Activated T-helper 2 cell treated with anti-CD3 and anti-CD28 coated beads, Interferon-gamma antibody, Interleukin-2, Interleukin-4, amounts not matched to agents 10 μg/mL and 5 μg/mL and 100 μg/mL, durations not matched to agents 14 hours and 24 hours and 36 hours (primary cell): Measurements from ENCODE around the gene VWA8. TPM values are rescaled to one million over a fixed set of nuclear protein-coding genes. Genes with fewer than 3 reads are reported as not detected.

ENCODE experiments used
- DNase-seq: peaks from one replicate; pipeline ENCODE4 v3.0.0; 2021; ENCODE audit warnings: low spot score
- H3K27ac Mint-ChIP-seq: one replicate; pipeline ENCODE4 v1.8.0; 2021; ENCODE audit warnings: mixed read lengths
- H3K27me3 Mint-ChIP-seq: one replicate; pipeline ENCODE4 v1.8.0; 2021; ENCODE audit warnings: low read depth, mixed read lengths
- H3K36me3 Mint-ChIP-seq: one replicate; pipeline ENCODE4 v1.8.0; 2021; ENCODE audit warnings: low read depth, mixed read lengths
- H3K4me1 Mint-ChIP-seq: one replicate; pipeline ENCODE4 v1.8.0; 2021; ENCODE audit warnings: low read depth, mixed read lengths
- H3K4me3 Mint-ChIP-seq: one replicate; pipeline ENCODE4 v1.8.0; 2021; ENCODE audit warnings: low read depth, mild to moderate bottlenecking, moderate library complexity, mixed read lengths
- H3K9me3 Mint-ChIP-seq: one replicate; pipeline ENCODE4 v1.8.0; 2021; ENCODE audit warnings: mixed read lengths
- intact Hi-C: fragments of 100-400 bp; cut with micrococcal nuclease; formaldehyde crosslinking; loops from one replicate; pipeline ENCODE4 v1.15.1; 2023
- total RNA-seq: library from RNA; stranded (reverse); gene quantifications from 2 replicates; pipeline ENCODE4 v1.2.3, GENCODE V29; 2022

VWA8 gene
- total RNA-seq, result 21.7 and 22.5 TPM in 2 replicates

DNA sequence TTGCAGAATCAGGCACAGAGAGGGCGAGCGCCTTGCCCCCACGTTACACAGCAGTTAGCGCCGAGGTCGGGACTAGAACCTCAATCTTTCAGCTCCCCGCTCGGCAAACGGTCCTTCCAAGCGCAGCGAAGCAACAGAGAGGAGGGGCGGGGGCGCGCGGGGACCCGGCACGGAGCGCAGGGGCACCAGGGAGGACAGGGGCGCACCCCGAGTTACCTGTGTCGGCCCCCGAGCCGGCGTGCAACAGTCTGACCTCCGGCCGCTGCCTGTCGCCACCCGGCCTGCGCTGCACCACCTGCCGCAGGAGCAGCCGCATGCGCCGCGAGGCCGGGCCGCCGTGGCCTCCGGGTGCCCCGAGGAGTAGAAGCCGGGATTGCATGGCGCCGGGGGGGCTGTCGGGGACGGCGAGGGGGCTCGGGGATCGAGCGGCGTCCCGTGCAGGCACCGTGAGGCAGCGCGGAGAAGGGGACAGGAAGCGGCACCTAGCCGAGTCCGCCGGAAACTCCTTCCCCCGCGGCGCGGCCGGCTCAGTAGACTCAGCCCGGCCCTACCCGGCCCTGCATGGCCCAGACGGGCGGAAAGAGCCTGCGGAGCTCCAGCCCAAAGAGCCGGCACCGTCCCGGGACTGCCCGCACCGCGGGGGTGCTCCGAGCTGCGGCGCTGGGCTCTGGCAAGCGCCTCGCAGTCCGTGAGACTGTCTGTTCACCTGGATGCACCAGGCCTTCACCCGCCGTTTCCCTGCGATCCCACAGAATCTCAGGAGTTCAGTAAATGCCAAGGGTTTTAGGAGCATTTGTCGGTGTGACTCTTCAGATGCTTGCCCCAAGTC is at the start of gene VWA8:
VWA8 (minus strand) TSS at position 473 of the 829 bp plus-strand sequence; CDS start at position 379, 94 bp downstream.
- peaks cover 33% of the 10 kb centered on the region for H3K4me1 Mint-ChIP-seq

DNA sequence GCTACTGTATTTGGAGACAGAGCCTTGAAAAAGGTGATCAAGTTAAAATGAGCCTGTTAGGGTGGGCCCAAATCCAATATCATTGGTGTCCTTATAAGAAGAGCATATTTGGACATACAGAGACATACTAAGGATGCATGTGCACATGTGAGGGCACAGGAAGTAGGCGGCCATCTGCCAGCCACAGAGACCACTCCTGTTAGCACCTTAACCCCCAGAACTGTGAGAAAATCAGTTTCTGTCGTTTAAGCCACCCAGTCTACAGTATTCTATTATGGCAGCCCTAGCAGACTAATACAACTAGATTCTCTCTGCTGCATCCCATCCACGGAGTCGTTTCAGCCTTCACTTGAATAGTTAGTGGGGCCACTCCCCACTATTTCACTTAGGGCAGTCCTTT is 48.1 kb upstream of the VWA8 start:
- Mint-ChIP-seq H3K4me3 (no peak overlapping the region), H3K9me3 (no peaks in the 10 kb centered on the region), H3K4me1 (no peaks in the 10 kb centered on the region), H3K36me3 (no peaks in the 10 kb centered on the region), H3K27ac (no peak overlapping the region), H3K27me3 (peaks cover 2% of the 10 kb centered on the region)
- no peak for DNase-seq
- intact Hi-C loops, result no loop called here

More for the DNA sequence above, at the start of gene VWA8:
- H3K4me3 Mint-ChIP-seq, result peak within 1 kb of the TSS; percentile 92
- H3K9me3 Mint-ChIP-seq, result no peaks in the 10 kb centered on the region
- intact Hi-C loops, result loop anchor here (2.0 to 10.0 kb wide), 4 partner anchors 59 to 154 kb away; partner anchors contain the start of gene DGKH
- peak; percentile 80 for DNase-seq
- peak within 1 kb of the TSS; percentile 85 for H3K27ac Mint-ChIP-seq
- no peaks in the 10 kb centered on the region for H3K27me3 Mint-ChIP-seq
- peaks cover 3% of the 10 kb centered on the region for H3K36me3 Mint-ChIP-seq

DNA sequence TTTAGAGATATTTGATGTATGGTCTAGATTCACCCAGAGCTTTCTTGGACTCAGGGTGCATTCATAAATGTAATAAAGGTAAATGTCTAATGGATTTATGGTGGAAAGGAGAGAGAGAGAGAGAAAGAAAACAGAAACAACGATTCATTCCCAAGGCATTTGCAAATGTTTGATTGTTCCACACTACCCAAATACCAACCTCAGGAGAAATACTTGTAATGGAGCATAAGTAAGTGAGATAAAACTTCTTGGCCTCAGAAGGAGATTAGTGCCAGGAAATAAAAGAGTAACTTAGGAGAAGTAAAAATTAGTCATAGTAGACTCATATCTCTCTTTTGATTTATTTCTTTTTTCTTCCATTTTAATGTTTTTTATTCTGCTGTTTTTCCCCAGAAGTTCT is 46.9 kb upstream of the VWA8 start:
- intact Hi-C loops, result no loop called here
- Mint-ChIP-seq H3K9me3 (no peaks in the 10 kb centered on the region), H3K36me3 (no peaks in the 10 kb centered on the region), H3K4me3 (no peak overlapping the region), H3K27ac (no peak overlapping the region), H3K27me3 (no peaks in the 10 kb centered on the region), H3K4me1 (no peaks in the 10 kb centered on the region)
- DNase-seq, result no peak

DNA sequence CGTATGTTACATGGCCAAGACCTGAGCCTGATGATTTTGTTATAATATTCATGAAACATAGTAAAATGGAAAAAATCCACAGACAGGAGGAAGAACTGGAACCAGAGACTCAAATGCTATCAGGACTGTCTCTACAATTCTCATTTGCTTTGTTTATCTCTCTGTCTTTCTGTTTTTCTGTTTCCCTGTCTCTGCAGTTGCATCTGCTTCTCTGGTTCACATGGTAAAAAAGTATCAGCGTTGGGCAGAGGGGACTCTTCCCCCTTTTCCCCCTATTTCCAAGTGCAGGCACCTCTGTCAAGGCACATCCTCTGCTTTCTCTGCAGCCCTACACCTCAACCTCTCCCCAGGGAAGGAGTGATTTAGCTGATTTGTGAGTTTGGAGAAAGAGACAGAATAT is 41.2 kb upstream of the VWA8 start:
- no peak overlapping the region for H3K27ac Mint-ChIP-seq
- intact Hi-C loops, result no loop called here
- no peak overlapping the region for H3K4me3 Mint-ChIP-seq
- no peak for DNase-seq
- H3K9me3 Mint-ChIP-seq, result no peaks in the 10 kb centered on the region
- no peaks in the 10 kb centered on the region for H3K36me3 Mint-ChIP-seq
- peaks cover 25% of the 10 kb centered on the region for H3K27me3 Mint-ChIP-seq
- H3K4me1 Mint-ChIP-seq, result no peaks in the 10 kb centered on the region

DNA sequence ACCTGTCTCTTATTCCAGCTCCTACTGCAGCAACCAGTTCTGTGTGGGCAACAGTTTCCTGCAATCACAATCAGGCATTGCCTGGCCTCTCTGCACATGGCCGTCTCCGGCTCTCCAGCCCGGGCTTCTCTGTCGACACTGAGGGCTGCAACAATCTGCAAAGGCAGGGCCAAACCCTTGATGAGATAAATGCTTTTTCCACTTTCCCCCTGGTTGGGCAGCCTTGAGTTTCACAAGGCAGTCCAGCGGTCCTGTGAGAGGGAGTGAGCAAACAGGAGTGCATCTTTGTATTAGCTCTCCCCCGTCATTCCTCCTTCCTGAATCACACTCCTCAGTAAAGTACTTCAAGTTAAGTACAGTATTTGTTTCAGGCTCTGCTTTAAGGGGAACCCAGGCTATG is 40.7 kb upstream of the VWA8 start:
- Mint-ChIP-seq H3K9me3 (no peaks in the 10 kb centered on the region), H3K4me3 (no peak overlapping the region), H3K36me3 (no peaks in the 10 kb centered on the region), H3K27ac (no peak overlapping the region), H3K4me1 (no peaks in the 10 kb centered on the region), H3K27me3 (peaks cover 25% of the 10 kb centered on the region)
- intact Hi-C loops, result no loop called here
- no peak for DNase-seq

DNA sequence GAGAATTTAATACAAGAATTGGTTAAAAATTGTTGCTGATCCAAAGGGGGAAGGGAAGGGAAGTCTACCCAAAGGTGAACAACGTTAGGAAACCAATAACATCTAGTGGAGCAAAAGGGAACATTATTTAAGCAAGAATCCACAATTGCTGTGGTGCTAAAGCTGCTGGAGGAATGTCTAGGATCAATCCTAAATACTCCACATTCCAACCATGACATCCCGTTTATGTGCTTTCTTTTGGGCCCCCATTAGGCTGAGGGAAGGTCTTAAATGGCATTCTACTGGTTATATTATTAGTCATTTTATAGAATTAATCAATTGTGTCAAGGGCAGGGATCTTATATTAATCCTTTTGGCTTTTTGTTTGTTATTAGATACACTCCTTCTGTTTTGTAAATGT is 39.9 kb upstream of the VWA8 start:
- H3K27ac Mint-ChIP-seq, result no peak overlapping the region
- peaks cover 2% of the 10 kb centered on the region for H3K4me1 Mint-ChIP-seq
- no peak overlapping the region for H3K4me3 Mint-ChIP-seq
- no peak for DNase-seq
- H3K27me3 Mint-ChIP-seq, result peaks cover 25% of the 10 kb centered on the region
- no peaks in the 10 kb centered on the region for H3K9me3 Mint-ChIP-seq
- intact Hi-C loops, result no loop called here
- no peaks in the 10 kb centered on the region for H3K36me3 Mint-ChIP-seq

DNA sequence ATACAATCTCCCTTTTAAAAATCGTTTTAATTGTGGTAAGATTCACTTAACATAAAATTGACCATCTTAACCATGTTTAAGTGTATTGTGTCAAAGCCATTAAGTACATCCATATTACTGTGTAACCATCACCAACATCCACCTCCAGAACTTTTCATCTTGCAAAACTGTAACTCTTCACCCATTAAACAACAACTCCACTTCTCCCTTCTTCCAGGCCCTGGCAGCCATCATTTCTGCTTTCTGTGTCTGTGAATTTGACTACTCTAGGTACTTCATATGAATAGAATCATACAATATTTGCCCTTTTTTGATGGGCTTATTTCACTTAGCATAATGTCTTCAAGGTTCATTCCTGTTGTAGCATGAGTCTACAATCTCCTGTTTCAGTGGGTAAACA is 36.5 kb upstream of the VWA8 start:
- Mint-ChIP-seq H3K9me3 (no peaks in the 10 kb centered on the region), H3K27ac (no peak overlapping the region), H3K4me1 (peaks cover 2% of the 10 kb centered on the region), H3K4me3 (no peak overlapping the region), H3K36me3 (no peaks in the 10 kb centered on the region), H3K27me3 (peaks cover 31% of the 10 kb centered on the region)
- intact Hi-C loops, result no loop called here
- DNase-seq, result no peak

DNA sequence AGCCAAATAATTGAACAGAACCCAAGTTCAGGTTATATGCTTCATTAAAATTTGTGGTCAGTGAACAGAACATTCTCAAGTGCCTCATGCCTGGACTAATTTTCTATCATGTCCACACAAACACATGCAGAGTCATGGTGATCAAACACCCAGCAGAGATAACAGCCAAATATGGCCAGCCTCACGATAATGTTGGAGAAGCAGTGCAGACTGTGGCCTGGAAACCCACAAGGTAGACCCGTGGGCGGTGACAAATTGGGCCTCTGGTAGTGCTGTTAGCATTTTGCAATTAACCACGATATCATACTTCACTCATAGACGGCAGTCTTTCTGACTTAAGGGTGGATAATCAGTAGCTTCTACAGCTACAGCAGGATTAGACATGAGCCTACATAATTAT is 35.0 kb upstream of the VWA8 start:
- no peak for DNase-seq
- Mint-ChIP-seq H3K27ac (no peak overlapping the region), H3K4me3 (no peak overlapping the region), H3K9me3 (no peaks in the 10 kb centered on the region), H3K27me3 (peaks cover 28% of the 10 kb centered on the region), H3K4me1 (peaks cover 2% of the 10 kb centered on the region), H3K36me3 (no peaks in the 10 kb centered on the region)
- intact Hi-C loops, result no loop called here

DNA sequence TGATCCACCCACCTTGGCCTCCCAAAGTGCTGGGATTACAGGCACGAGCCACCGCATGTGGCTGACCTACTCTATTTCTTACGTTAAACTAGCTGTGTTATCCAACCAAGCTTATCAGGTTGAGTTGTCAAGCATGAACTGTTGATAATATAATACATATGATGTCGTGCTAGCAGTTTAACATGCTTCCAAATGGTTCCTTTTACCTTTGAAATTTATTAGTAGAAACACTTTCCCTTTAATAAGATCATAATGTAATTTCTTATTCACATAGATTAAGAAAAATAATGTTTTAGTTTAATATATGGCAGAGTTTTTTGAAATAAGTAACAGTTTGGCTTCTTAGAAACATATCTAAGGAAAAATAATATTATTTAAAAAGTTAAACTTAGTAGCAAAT is 34.4 kb upstream of the VWA8 start:
- Mint-ChIP-seq H3K27me3 (peaks cover 28% of the 10 kb centered on the region), H3K27ac (no peak overlapping the region), H3K36me3 (no peaks in the 10 kb centered on the region), H3K4me3 (no peak overlapping the region), H3K9me3 (no peaks in the 10 kb centered on the region), H3K4me1 (peaks cover 2% of the 10 kb centered on the region)
- intact Hi-C loops, result no loop called here
- DNase-seq, result no peak

DNA sequence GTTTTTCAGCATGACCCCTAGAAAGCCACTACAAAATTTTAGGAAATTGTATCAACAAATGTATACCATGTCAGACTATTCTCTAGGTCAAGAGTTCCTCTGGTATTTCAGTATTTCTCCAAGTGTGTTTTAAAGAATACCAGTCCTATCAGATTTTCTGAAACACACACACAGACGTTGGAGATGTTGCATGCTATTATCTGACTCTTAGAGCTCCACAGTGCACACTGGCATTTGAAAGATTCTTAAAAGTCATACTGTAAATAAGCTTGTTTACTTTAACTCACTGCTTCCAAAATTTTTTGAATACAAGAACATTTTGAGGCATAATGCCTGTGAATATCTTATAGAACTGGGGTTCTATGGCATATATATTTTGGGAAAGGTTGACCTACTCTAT is 33.8 kb upstream of the VWA8 start:
- intact Hi-C loops, result no loop called here
- peaks cover 24% of the 10 kb centered on the region for H3K27me3 Mint-ChIP-seq
- no peaks in the 10 kb centered on the region for H3K36me3 Mint-ChIP-seq
- H3K4me3 Mint-ChIP-seq, result no peak overlapping the region
- no peak for DNase-seq
- H3K9me3 Mint-ChIP-seq, result no peaks in the 10 kb centered on the region
- H3K27ac Mint-ChIP-seq, result no peak overlapping the region
- peaks cover 2% of the 10 kb centered on the region for H3K4me1 Mint-ChIP-seq

DNA sequence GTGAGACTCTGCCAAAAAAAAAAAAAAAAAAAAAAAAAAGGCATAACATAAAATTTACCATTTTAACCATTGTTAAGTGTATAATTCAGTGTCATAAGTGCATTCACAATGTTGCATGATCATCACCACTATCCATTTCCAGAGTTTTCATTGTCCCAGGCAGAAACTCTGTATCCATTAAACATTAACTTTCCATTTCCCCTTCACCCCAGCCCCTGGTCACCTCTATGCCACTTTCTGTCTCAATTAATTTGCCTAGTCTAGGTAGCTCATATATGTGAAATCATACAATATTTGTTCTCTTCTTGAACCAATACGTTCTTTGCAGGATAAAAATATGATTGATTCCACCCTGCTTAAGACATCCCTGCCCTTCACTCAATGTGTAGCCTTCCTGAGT is 31.0 kb upstream of the VWA8 start:
- peaks cover 22% of the 10 kb centered on the region for H3K27me3 Mint-ChIP-seq

DNA sequence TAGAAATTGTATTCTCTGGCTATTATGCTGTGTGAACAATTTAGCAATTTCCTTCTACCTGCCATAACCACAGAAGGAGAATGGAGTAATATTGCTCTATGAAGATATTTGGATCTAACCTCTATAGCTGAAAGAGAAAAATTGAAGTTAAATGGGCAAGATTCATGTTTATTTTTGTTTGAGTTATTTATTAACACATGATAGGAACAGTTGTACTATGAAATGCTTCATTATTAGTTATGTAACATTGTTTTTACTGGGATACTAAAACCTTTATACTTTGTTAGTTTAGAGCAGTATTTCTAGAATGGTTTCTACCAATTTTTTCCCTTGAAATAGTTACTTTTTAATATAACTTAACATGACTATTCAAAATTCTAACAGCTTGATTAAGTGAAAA is 27.3 kb upstream of the VWA8 start:
- peaks cover 29% of the 10 kb centered on the region for H3K27me3 Mint-ChIP-seq
- peaks cover 3% of the 10 kb centered on the region for H3K4me1 Mint-ChIP-seq
- no peaks in the 10 kb centered on the region for H3K36me3 Mint-ChIP-seq
- intact Hi-C loops, result no loop called here
- H3K27ac Mint-ChIP-seq, result no peak overlapping the region
- H3K4me3 Mint-ChIP-seq, result no peak overlapping the region
- no peaks in the 10 kb centered on the region for H3K9me3 Mint-ChIP-seq
- no peak for DNase-seq

More for the DNA sequence above, 31.0 kb upstream of the VWA8 start:
- Mint-ChIP-seq H3K27ac (no peak overlapping the region), H3K4me3 (no peak overlapping the region), H3K36me3 (no peaks in the 10 kb centered on the region), H3K4me1 (peaks cover 2% of the 10 kb centered on the region), H3K9me3 (no peaks in the 10 kb centered on the region)
- intact Hi-C loops, result no loop called here
- no peak for DNase-seq

DNA sequence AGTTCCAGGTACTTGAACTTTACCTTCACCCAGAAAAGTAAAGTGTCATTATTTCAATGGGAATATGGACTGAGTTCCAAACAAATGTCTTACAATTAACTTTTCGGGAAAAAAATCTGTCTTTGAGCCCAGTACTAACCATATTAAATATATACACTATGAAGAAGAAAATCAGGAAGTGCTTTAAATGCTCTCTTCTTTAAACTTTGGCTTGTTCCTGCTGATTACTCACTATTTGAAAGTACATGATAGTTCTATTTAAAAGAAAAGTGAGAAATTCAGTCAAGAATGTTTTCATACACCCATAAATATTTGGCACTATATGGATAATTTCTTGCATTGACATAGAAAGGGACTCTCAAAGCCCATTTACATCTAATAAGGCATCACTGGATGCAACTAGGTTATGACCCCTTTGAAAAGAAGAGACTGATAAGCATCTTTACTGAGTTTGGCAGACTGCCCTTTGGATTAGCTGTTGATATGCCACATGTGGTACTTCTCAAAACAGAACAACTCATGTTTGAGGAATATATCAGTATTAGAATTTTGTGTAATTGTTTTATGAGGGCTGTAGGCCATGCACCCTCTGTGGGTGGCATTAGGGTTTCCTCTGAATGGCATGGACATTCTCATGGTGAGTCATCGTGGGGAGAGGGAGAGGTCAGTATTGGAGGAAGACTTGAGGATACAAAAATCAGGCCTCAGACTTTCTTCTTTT is 25.0 kb upstream of the VWA8 start:
- no peak overlapping the region for H3K27ac Mint-ChIP-seq

More for the DNA sequence above, 25.0 kb upstream of the VWA8 start:
- intact Hi-C loops, result no loop called here
- peaks cover 28% of the 10 kb centered on the region for H3K27me3 Mint-ChIP-seq
- no peak overlapping the region for H3K4me3 Mint-ChIP-seq
- no peaks in the 10 kb centered on the region for H3K36me3 Mint-ChIP-seq
- peaks cover 3% of the 10 kb centered on the region for H3K4me1 Mint-ChIP-seq
- no peak for DNase-seq
- H3K9me3 Mint-ChIP-seq, result no peaks in the 10 kb centered on the region
